ENCODE measurements around the gene LBX1. TPM values are rescaled to one million over a fixed set of nuclear protein-coding genes. Genes with fewer than 3 reads are reported as not detected.
A peak's percentile ranks its signal among the peaks of the same experiment; 100 is the strongest.

The LBX1 gene
- total RNA-seq, 1 donor from 2014 or later, result 4.7 TPM

GRCh38 chr10:101241840-101242707, 12.8 kb upstream of the LBX1 start:
- Mint-ChIP-seq H3K4me1 (ENCODE audit: unreplicated experiment) (peaks cover 22% of the 10 kb centered on the region), H3K36me3 (no peaks in the 10 kb centered on the region), H3K27me3 (peaks cover 88% of the 10 kb centered on the region), H3K27ac (no peak overlapping the region), H3K9me3 (peaks cover 5% of the 10 kb centered on the region), H3K4me3 (no peak overlapping the region)
- DNase-seq (ENCODE audit: extremely low spot score, unreplicated experiment), result no peak
- no peak for TF ChIP-seq CTCF (conservative IDR thresholded peaks at IDR 0.05)

GRCh38 chr10:101238732-101239105, 9.5 kb upstream of the LBX1 start:
- H3K4me3 Mint-ChIP-seq, result no peak overlapping the region
- peaks cover 15% of the 10 kb centered on the region for H3K4me1 Mint-ChIP-seq (ENCODE audit: unreplicated experiment)
- TF ChIP-seq CTCF (conservative IDR thresholded peaks at IDR 0.05), result peak; percentile 85
- H3K36me3 Mint-ChIP-seq, result no peaks in the 10 kb centered on the region
- H3K9me3 Mint-ChIP-seq, result no peaks in the 10 kb centered on the region
- H3K27ac Mint-ChIP-seq, result no peak overlapping the region
- H3K27me3 Mint-ChIP-seq, result peaks cover 93% of the 10 kb centered on the region
- no peak for DNase-seq (ENCODE audit: extremely low spot score, unreplicated experiment)

- Mint-ChIP-seq H3K4me1 (ENCODE audit: unreplicated experiment) (peaks cover 17% of the 10 kb centered on the region), H3K27me3 (peaks cover 93% of the 10 kb centered on the region), H3K27ac (no peak overlapping the region), H3K9me3 (no peaks in the 10 kb centered on the region), H3K4me3 (no peak overlapping the region), H3K36me3 (no peaks in the 10 kb centered on the region)
- TF ChIP-seq CTCF (conservative IDR thresholded peaks at IDR 0.05), result no peak
- no peak for DNase-seq (ENCODE audit: extremely low spot score, unreplicated experiment)
These were observed 8.9 kb upstream of the LBX1 start for GRCh38 chr10:101237982-101238731.

- no peak for TF ChIP-seq CTCF (conservative IDR thresholded peaks at IDR 0.05)
- H3K27ac Mint-ChIP-seq, result no peak overlapping the region
- no peaks in the 10 kb centered on the region for H3K9me3 Mint-ChIP-seq
- no peaks in the 10 kb centered on the region for H3K36me3 Mint-ChIP-seq
- peaks cover 94% of the 10 kb centered on the region for H3K27me3 Mint-ChIP-seq
- peak overlapping the region; percentile 67 for H3K4me3 Mint-ChIP-seq
- no peak for DNase-seq (ENCODE audit: extremely low spot score, unreplicated experiment)
- peaks cover 13% of the 10 kb centered on the region for H3K4me1 Mint-ChIP-seq (ENCODE audit: unreplicated experiment)
These were observed 8.1 kb upstream of the LBX1 start for GRCh38 chr10:101237081-101237981.

GRCh38 chr10:101236376-101237080, 7.3 kb upstream of the LBX1 start:
- peak overlapping the region; percentile 67 for H3K4me3 Mint-ChIP-seq
- H3K27me3 Mint-ChIP-seq, result peaks cover 98% of the 10 kb centered on the region
- no peak overlapping the region for H3K27ac Mint-ChIP-seq
- no peaks in the 10 kb centered on the region for H3K9me3 Mint-ChIP-seq
- peaks cover 13% of the 10 kb centered on the region for H3K4me1 Mint-ChIP-seq (ENCODE audit: unreplicated experiment)
- TF ChIP-seq CTCF (conservative IDR thresholded peaks at IDR 0.05), result no peak
- DNase-seq (ENCODE audit: extremely low spot score, unreplicated experiment), result no peak
- H3K36me3 Mint-ChIP-seq, result no peaks in the 10 kb centered on the region
